ENCODE data around the gene ZEB1. TPM values are rescaled to one million over a fixed set of nuclear protein-coding genes. Genes with fewer than 3 reads are reported as not detected.

ZEB1 gene
- total RNA-seq, 3 donors from 2014 or later = 8.8 to 200 (median 28.1) TPM

- ATAC-seq = no peak
- intact Hi-C loops (cut with DNase I, micrococcal nuclease) = no loop called here
- TF ChIP-seq CTCF (IDR thresholded peaks at IDR 0.05) = no peak
- H3K9me3 ChIP-seq = no peaks in the 10 kb centered on the region
- no peaks in the 10 kb centered on the region for H3K4me1 ChIP-seq (ENCODE audit: low read depth)
- no peaks in the 10 kb centered on the region for H3K36me3 ChIP-seq (ENCODE audit: low read depth)
- no peak for DNase-seq
- no peak overlapping the region for H3K4me3 ChIP-seq
Observed at GRCh38 chr10:31372439-31372838, 53.4 kb downstream of the ZEB1 start.

- Histone ChIP-seq H3K9me3 (no peaks in the 10 kb centered on the region), H3K4me3 (no peak overlapping the region), H3K36me3 (ENCODE audit: low read depth) (no peaks in the 10 kb centered on the region), H3K4me1 (ENCODE audit: low read depth) (no peaks in the 10 kb centered on the region)
- ATAC-seq (no peak), DNase-seq (no peak)
- TF ChIP-seq CTCF (IDR thresholded peaks at IDR 0.05) = no peak
- intact Hi-C loops (cut with DNase I, micrococcal nuclease) = no loop called here
Observed at GRCh38 chr10:31374146-31374696, 55.2 kb downstream of the ZEB1 start.

- Histone ChIP-seq H3K4me1 (ENCODE audit: low read depth) (no peaks in the 10 kb centered on the region), H3K9me3 (no peaks in the 10 kb centered on the region), H3K4me3 (no peak overlapping the region), H3K36me3 (ENCODE audit: low read depth) (no peaks in the 10 kb centered on the region)
- no peak for TF ChIP-seq CTCF (IDR thresholded peaks at IDR 0.05)
- DNase-seq = no peak
- ATAC-seq = no peak
- intact Hi-C loops (cut with DNase I, micrococcal nuclease) = no loop called here
Observed at GRCh38 chr10:31381171-31381570, 62.2 kb downstream of the ZEB1 start.

- TF ChIP-seq CTCF (IDR thresholded peaks at IDR 0.05) = no peak
- Histone ChIP-seq H3K9me3 (no peaks in the 10 kb centered on the region), H3K4me1 (ENCODE audit: low read depth) (no peaks in the 10 kb centered on the region), H3K4me3 (no peak overlapping the region), H3K36me3 (ENCODE audit: low read depth) (no peaks in the 10 kb centered on the region)
- DNase-seq (no peak), ATAC-seq (no peak)
- intact Hi-C loops (cut with DNase I, micrococcal nuclease) = no loop called here
Observed at GRCh38 chr10:31381766-31382316, 62.8 kb downstream of the ZEB1 start.

- no peak for ATAC-seq
- no peak for TF ChIP-seq CTCF (IDR thresholded peaks at IDR 0.05)
- no peak for DNase-seq
- H3K36me3 ChIP-seq (ENCODE audit: low read depth) = no peaks in the 10 kb centered on the region
- H3K4me1 ChIP-seq (ENCODE audit: low read depth) = no peaks in the 10 kb centered on the region
- intact Hi-C loops (cut with DNase I, micrococcal nuclease) = no loop called here
- no peaks in the 10 kb centered on the region for H3K9me3 ChIP-seq
- H3K4me3 ChIP-seq = no peak overlapping the region
Observed at GRCh38 chr10:31383810-31384588, 65.0 kb downstream of the ZEB1 start.
